Glomerular visceral epithelial cell (primary cell): ENCODE measurements around the gene APBA1.
A peak's percentile ranks its signal among the peaks of the same experiment; 100 is the strongest.

ENCODE experiments used
- DNase-seq: peaks from one replicate; pipeline ENCODE4 v3.0.0-alpha.2; 2016; ENCODE audit errors: extremely low spot score

The APBA1 gene

GRCh38 chr9:69397384-69398214 lies 274.6 kb downstream of the APBA1 start:
- DNase-seq: no peak

GRCh38 chr9:69396759-69397158 lies 275.4 kb downstream of the APBA1 start:
- DNase-seq: no peak

- DNase-seq: no peak
Observed at GRCh38 chr9:69395718-69396117, 276.5 kb downstream of the APBA1 start.

- DNase-seq: no peak
Observed at GRCh38 chr9:69393425-69393824, 278.7 kb downstream of the APBA1 start.

- no peak for DNase-seq
Observed at GRCh38 chr9:69392826-69393225, 279.3 kb downstream of the APBA1 start.

- DNase-seq: no peak
Observed at GRCh38 chr9:69391946-69392345, 280.2 kb downstream of the APBA1 start.

GRCh38 chr9:69391487-69391886 lies 280.7 kb downstream of the APBA1 start:
- DNase-seq: no peak

- no peak for DNase-seq
Observed at GRCh38 chr9:69389437-69389995, 282.7 kb downstream of the APBA1 start.

GRCh38 chr9:69388596-69388995 lies 283.6 kb downstream of the APBA1 start:
- no peak for DNase-seq

GRCh38 chr9:69386651-69387050 lies 285.5 kb downstream of the APBA1 start:
- DNase-seq: no peak

GRCh38 chr9:69385581-69386033 lies 286.6 kb downstream of the APBA1 start:
- no peak for DNase-seq

- DNase-seq: no peak
Observed at GRCh38 chr9:69382135-69382534, 290.0 kb downstream of the APBA1 start.

- DNase-seq: peak; percentile 47
Observed at GRCh38 chr9:69380811-69381210, 291.4 kb downstream of the APBA1 start.

GRCh38 chr9:69380301-69380700 lies 291.9 kb downstream of the APBA1 start:
- no peak for DNase-seq

GRCh38 chr9:69379270-69379982 lies 292.7 kb downstream of the APBA1 start:
- peak; percentile 64 for DNase-seq

GRCh38 chr9:69377981-69378380 lies 294.2 kb downstream of the APBA1 start:
- no peak for DNase-seq
